ENCODE measurements around the gene ALG12.

ALG12 gene

GRCh38 chr22:49880281-49880680 is 38.0 kb downstream of the ALG12 start:
- H3K27ac ChIP-seq, result peak overlapping the region; percentile 37
- no peak for TF ChIP-seq CTCF (conservative IDR thresholded peaks at IDR 0.05; ENCODE audit: low read depth)
- ChIA-PET CTCF (no interaction called here), POLR2A (ENCODE audit: low non-redundant PET) (no interaction called here)
- DNase-seq (ENCODE audit: low spot score), result no peak

GRCh38 chr22:49879871-49880270 is 38.4 kb downstream of the ALG12 start:
- POLR2A ChIA-PET (ENCODE audit: low non-redundant PET), result no interaction called here
- CTCF ChIA-PET, result no interaction called here
- H3K27ac ChIP-seq, result peak overlapping the region; percentile 37
- DNase-seq (ENCODE audit: low spot score), result no peak
- no peak for TF ChIP-seq CTCF (conservative IDR thresholded peaks at IDR 0.05; ENCODE audit: low read depth)

GRCh38 chr22:49878206-49878605 is 40.0 kb downstream of the ALG12 start:
- no peak overlapping the region for H3K27ac ChIP-seq
- POLR2A ChIA-PET (ENCODE audit: low non-redundant PET), result interaction anchor here (0.6 kb wide), 1 partner anchor 12 kb away, joined by 4 read pairs; no protein-coding TSS in a partner anchor
- no peak for TF ChIP-seq CTCF (conservative IDR thresholded peaks at IDR 0.05; ENCODE audit: low read depth)

GRCh38 chr22:49877642-49878041 is 40.6 kb downstream of the ALG12 start:
- ChIA-PET POLR2A (ENCODE audit: low non-redundant PET) (interaction anchor here (0.6 kb wide), 1 partner anchor 12 kb away, joined by 4 read pairs; no protein-coding TSS in a partner anchor), CTCF (no interaction called here)
- DNase-seq (ENCODE audit: low spot score), result no peak
- no peak for TF ChIP-seq CTCF (conservative IDR thresholded peaks at IDR 0.05; ENCODE audit: low read depth)
- no peak overlapping the region for H3K27ac ChIP-seq

More at GRCh38 chr22:49878206-49878605, 40.0 kb downstream of the ALG12 start:
- no peak for DNase-seq (ENCODE audit: low spot score)
- CTCF ChIA-PET, result no interaction called here

GRCh38 chr22:49873228-49873940 is 44.9 kb downstream of the ALG12 start:
- ChIA-PET POLR2A (ENCODE audit: low non-redundant PET) (no interaction called here), CTCF (no interaction called here)
- DNase-seq (ENCODE audit: low spot score), result no peak
- peak overlapping the region; percentile 10; the same call in 1 of the 2 replicates for H3K27ac ChIP-seq
- no peak for TF ChIP-seq CTCF (conservative IDR thresholded peaks at IDR 0.05; ENCODE audit: low read depth)

GRCh38 chr22:49872347-49872746 is 45.9 kb downstream of the ALG12 start:
- ChIA-PET CTCF (no interaction called here), POLR2A (ENCODE audit: low non-redundant PET) (no interaction called here)
- DNase-seq (ENCODE audit: low spot score), result no peak
- TF ChIP-seq CTCF (conservative IDR thresholded peaks at IDR 0.05; ENCODE audit: low read depth), result no peak
- no peak overlapping the region for H3K27ac ChIP-seq
